Thyroid gland (tissue), 4 donors: ENCODE data around the gene ULBP2.

Source experiments
- POLR2A ChIP-seq, 2 donors: fragments of 450-650 bp; IDR thresholded peaks; one replicate each; pipeline ENCODE4 v1.6.1; 2017; ENCODE audit warnings: antibody characterized with exemption in 2 of 2, mild to moderate bottlenecking in 2 of 2, moderate library complexity in 1 of 2
- TF ChIP-seq, protein P1 (sequence below), 6 experiments: fragments of 200-600 bp in 3 of 6; fragments of 450-650 bp in 3 of 6; sonication (generic) in 3 of 6; IDR thresholded peaks; one replicate each; pipeline ENCODE4 v1.5.1; 2016 to 2019; ENCODE audit warnings: antibody characterized with exemption in 6 of 6, mild to moderate bottlenecking in 2 of 6, inconsistent platforms in 1 of 6, moderate library complexity in 1 of 6

DNA sequence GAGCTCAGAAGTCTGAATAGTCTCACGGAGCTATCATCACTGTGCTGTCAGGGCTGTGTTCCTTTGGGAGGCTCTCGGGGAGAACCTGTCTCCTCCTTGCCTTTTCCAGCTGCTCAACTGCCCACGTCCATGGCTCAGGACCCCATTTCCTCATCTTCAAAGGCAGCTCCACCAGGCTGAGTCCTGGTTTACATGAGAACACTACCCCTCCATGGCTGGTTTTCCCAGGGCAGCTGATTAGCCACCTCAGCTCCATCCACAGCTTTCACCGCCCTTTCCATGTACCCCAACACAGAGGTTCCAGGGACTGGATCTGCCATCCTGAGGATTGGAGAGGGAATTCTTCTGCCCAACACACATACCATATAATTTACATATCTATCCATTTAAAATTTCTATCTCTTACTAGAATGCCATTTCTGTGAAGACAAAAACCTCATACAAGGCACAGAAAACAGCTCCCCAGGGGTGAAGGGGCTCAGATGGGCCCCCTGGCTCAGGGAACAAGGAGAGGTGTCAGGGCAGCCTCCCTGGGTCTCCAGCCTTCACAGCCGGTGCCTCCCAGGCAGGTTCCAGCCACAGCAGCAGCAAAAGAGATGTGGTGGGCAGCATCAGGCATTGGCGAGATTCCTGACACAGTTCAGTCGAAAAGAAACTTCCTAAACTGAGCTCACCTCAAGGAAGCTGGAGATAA, 41.7 kb upstream of the ULBP2 start:
- TF ChIP-seq, protein P1, sequence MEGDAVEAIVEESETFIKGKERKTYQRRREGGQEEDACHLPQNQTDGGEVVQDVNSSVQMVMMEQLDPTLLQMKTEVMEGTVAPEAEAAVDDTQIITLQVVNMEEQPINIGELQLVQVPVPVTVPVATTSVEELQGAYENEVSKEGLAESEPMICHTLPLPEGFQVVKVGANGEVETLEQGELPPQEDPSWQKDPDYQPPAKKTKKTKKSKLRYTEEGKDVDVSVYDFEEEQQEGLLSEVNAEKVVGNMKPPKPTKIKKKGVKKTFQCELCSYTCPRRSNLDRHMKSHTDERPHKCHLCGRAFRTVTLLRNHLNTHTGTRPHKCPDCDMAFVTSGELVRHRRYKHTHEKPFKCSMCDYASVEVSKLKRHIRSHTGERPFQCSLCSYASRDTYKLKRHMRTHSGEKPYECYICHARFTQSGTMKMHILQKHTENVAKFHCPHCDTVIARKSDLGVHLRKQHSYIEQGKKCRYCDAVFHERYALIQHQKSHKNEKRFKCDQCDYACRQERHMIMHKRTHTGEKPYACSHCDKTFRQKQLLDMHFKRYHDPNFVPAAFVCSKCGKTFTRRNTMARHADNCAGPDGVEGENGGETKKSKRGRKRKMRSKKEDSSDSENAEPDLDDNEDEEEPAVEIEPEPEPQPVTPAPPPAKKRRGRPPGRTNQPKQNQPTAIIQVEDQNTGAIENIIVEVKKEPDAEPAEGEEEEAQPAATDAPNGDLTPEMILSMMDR (IDR thresholded peaks at IDR 0.05) = no peak
- TF ChIP-seq POLR2A (IDR thresholded peaks at IDR 0.05) = no peak
